Kasumi-1 (cell line): ENCODE data around the gene WWOX.

Experiments used
- DNase-seq, 2 experiments: peaks; one replicate each; lab custom pipeline; 2025; lab: John Stamatoyannopoulos, UW

The WWOX gene

GRCh38 chr16:79100447-79100846 is 1001.0 kb downstream of the WWOX start:
- no peak for DNase-seq

DNA sequence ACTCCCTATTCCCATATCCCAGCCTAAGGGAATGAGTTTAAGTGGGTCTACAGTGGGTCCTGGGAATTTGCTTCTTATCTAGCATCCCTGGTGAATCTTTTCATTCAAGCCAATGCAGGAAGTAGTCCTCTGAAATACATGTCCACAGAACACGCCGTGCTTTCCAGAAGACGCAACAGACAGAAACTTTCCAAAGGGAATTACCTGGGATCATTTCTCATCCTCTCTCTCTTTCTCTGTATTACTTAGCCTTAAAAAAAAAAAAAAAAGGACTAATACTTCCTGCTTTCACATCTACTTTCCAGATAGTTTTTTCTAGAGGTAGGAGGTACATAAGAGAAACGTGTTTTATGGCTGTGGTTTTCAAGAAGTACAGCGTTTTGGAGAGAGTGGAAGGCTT is 1002.0 kb downstream of the WWOX start:
- DNase-seq = no peak

DNA sequence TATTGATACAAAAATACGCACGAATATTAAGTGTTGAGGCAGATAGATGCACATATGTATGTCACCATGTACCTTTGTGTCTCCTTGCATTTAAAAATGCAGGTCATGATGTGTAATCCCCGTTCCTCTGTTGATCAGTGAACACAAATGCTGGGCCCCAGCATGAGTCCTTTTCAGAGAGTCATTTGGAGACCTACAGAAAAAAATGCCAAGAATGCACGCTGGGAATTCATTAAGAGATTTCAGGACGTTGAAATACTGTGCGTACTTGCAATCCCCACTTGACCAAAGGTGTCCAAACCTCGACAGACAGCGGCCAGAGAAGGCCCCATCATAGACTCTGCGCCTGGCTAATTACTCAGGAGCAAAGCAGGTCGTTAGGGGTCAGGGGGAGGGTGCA is 1005.1 kb downstream of the WWOX start:
- DNase-seq = no peak

- no peak for DNase-seq
Observed at GRCh38 chr16:79107301-79107700, 1007.8 kb downstream of the WWOX start.

DNA sequence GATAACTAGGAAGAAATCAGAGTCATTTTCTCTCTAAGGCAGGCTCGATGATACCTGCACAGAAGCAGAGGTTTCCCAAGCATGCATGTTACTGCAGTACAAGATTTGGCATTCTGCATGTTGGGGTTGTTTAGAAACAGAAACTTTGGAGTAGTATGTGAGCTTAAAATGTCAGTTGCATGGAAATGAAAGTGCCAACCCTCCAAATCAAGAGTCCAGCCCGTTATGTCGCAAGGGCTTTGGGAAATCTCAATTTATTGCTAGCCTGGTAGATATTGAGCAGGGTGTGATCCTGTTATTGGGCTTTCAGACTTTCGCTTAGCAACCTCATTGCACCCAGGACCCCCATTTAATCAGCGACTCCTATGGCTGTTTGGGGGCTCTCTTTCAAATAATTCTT is 1010.3 kb downstream of the WWOX start:
- no peak for DNase-seq

DNA sequence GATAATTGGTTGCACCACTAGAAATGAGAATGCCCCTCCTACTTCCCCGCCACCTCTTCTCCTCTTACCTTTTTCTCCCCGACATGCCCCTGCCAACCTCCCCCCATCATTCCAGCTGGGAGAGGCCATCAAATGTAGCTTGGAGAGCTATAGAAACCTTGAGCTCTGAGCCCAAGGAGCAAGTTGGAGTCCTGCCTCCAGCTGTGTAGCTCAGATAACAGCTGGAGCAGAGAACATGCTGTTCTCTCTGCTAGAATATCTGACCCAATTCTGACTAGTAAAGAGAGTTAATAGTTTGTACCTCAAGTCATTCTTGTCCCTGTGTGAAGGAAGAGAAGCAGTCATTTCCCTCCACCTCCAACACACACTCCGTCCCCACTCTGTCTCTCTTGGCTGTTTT is 1010.8 kb downstream of the WWOX start:
- no peak for DNase-seq

DNA sequence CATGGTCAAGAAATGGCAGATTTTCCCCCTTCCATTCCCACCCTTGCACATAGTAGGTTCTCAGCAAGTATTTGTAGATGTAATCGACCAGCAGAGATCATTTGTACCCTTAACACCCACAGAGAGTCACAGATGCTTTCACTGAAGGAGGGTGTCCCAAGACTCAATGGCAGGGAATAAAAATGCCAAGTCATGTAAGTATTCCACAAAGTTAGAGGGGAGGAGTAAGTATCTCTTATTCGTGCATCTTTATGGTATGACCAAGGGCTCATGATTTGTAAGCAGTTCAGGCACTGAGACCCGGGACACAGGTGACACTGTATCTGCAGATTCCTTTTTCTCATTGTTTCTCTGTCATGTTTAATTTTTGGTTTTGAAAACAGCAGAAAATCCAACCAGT is 1011.5 kb downstream of the WWOX start:
- DNase-seq = no peak

- DNase-seq = no peak
Observed at GRCh38 chr16:79112462-79112861, 1013.0 kb downstream of the WWOX start.

DNA sequence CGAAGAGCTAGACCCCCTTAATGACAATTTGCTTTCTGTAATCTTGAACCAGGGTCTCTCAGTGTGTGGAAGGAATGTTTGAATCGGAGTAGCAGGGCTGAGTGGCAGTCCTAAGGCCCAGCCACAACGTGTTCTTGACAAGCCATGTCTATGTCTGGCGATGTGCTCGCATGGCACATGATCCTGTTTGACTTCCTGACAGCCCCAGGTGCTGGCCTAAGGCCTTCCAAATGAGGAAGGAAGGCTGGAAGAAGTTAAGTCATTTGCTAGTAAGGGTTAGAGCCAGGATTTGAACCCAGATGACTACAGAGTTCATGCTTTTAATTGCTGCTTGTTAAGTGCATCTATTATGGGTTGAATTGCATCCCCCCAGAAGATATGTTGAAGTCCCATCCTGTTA is 1014.4 kb downstream of the WWOX start:
- no peak for DNase-seq

DNA sequence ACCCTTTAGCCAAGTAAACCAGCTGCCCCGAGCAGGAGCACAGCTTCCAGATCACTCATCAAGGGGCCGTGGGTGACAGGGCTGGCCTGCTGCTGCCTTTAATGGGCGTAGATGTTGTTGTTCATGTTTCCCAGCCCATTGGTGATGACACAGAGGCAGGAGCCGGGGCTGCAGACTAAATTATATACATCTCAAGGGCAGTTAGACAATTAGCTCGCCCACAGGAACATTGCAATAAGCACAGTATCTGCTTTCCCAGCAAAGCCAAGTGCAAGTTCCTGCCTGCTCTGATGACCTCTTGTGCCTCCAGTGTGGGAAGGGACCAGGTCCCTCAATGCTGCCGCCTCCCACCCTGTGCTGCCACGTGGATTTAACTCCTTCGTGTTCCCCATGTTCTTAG is 1015.3 kb downstream of the WWOX start:
- no peak for DNase-seq

DNA sequence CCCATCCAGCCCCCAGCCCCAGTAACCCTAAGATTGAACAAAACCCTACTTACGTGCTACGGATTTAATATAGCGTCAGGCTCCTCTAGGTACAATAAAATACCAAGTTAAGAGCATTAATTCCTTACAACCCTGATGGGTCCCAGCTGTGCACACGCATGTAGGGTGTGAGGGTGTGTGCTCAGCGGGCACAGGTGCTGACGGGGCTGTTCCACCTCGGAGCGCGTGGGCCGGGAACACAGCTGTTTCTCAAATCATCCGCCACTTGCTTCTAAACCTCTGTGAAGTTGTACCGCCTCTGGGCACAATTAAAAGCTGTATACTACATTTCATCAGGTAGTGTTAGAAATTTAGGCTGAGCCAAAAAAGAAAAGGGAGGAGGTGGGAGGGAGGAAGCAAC is 1022.5 kb downstream of the WWOX start:
- DNase-seq = no peak

- no peak for DNase-seq
Observed at GRCh38 chr16:79122343-79122742, 1022.9 kb downstream of the WWOX start.

- DNase-seq = no peak
Observed at GRCh38 chr16:79124016-79124756, 1024.7 kb downstream of the WWOX start.

DNA sequence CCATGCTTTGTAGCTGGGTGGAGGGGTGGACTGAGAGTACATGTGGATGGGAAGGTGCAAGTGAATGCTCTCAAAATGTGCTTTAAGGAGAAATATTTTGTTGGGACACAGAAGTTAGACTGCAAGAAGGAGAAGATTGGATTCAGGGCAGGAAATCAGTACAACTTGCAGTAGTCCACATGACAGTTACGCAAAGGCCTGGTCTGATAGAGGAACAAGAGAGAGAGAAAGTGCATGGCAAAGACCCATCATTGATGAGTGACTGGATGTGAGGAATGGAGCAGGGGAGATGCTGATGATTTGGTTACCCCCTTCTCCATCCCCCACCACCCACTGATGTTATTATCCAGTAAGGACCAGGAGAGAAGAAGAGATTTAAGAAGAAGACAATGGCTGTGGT is 1028.3 kb downstream of the WWOX start:
- DNase-seq = no peak

DNA sequence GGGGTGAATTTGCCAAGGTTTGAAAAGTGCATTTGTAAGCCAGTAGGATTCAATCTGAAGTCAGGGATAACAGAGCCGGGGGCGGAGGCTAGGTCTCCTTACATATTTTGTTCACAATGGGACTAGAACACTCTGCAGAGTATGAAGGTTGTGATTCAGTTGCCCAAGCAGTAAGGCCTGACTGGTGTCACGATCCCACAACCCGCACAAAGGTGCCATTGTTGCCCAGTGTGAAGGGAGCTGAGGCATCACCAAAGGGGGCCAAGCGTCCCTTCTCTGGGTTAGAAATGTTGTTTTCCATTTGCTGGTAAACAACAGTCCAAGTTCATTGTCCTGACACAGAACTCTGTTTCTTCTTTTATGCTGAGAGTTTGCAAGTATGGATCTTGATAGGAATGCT is 1029.3 kb downstream of the WWOX start:
- no peak for DNase-seq

- DNase-seq = no peak
Observed at GRCh38 chr16:79130616-79131015, 1031.2 kb downstream of the WWOX start.

- no peak for DNase-seq
Observed at GRCh38 chr16:79131321-79132075, 1032.0 kb downstream of the WWOX start.

GRCh38 chr16:79132701-79133100 is 1033.2 kb downstream of the WWOX start:
- no peak for DNase-seq

DNA sequence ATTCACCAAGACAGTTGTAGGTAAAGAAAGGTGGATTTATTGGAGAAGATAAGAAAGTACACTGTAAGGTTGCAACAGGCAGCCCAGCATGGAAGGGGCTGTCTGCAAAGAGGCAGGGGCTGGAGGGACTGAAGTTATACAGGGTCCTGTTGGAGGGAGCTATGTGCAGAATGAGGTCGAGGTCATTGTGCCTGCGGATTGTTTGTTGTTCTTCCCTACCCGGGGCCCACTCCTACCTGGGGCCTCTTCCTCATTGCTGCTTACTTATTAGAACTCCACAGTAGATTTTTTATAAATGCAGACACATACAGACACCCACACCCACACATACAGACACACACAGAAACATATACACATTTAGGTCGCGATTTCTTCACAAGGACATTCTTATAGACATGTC is 1034.8 kb downstream of the WWOX start:
- no peak for DNase-seq

GRCh38 chr16:79136955-79137354 is 1037.5 kb downstream of the WWOX start:
- no peak for DNase-seq

DNA sequence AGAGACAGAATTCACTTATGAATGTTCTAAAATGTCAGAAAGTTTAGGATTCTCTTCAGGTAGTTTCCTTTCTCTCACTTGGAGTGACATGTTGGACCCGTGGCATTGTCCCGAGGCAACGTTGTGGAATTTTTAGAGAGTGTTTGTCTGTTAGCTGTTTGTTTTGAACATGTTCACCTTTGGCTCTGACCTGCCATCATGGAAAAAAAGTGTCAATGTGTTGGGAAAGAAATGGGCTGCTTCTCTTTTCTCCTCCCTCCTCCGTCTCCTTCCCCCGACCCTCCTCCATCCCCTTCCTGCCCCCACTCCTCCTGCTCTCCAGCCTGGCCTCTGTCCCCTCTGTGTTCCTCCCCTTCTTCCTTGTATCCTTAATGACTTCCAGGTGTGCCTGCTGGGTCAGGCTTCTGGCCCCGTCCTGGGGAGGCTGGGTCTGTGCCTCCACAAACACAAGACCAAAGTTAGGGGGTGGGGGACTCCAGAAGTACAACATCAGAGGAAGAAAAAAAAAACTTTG is 1038.0 kb downstream of the WWOX start:
- DNase-seq = no peak

DNA sequence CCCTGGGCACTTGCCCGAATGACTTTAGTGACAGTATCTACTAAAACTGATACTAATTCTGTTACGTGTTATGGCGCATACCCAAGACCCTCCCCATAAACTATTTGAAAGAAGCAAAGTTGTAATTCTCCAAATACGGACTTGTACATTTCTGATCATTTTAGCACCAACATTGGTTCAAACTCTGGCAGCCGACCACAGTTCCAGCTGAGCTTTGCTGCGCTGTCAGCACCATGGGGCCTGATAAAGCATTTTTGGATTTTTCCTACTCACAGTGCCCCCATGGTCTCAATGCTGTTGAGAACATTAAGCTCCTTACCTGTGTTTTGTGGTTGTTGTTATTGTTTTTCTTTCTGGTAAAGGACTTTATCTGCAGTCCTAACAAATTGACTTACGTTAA is 1040.3 kb downstream of the WWOX start:
- DNase-seq = no peak

- DNase-seq = no peak
Observed at GRCh38 chr16:79143026-79143425, 1043.6 kb downstream of the WWOX start.

DNA sequence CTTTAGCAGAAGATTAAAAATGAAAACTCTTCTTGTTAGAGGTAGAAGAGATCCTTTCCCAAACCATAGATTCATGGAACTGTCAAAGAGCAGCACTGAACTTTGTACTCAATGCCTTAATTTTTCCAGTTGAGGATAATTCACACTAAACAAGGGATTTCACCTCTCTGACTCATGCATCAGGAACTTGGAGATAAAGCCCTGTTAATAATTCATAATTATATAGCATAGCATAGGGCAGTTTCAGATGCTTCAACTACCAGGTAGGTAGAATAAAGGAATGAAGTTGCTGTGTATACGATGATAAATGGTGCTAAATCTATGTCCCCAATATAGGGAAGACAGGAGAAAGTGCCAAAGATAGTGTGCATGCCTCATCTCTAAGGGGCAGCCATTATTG is 1050.7 kb downstream of the WWOX start:
- no peak for DNase-seq
